ENCODE data around the gene TBC1D21. TPM values are rescaled to one million over a fixed set of nuclear protein-coding genes. Genes with fewer than 3 reads are reported as not detected.

Gene TBC1D21
- total and polyA plus RNA-seq, 10 of the 15 experiments (the other 5 are each of a cell fraction or from before 2014, with no cell fraction given), result not detected

DNA sequence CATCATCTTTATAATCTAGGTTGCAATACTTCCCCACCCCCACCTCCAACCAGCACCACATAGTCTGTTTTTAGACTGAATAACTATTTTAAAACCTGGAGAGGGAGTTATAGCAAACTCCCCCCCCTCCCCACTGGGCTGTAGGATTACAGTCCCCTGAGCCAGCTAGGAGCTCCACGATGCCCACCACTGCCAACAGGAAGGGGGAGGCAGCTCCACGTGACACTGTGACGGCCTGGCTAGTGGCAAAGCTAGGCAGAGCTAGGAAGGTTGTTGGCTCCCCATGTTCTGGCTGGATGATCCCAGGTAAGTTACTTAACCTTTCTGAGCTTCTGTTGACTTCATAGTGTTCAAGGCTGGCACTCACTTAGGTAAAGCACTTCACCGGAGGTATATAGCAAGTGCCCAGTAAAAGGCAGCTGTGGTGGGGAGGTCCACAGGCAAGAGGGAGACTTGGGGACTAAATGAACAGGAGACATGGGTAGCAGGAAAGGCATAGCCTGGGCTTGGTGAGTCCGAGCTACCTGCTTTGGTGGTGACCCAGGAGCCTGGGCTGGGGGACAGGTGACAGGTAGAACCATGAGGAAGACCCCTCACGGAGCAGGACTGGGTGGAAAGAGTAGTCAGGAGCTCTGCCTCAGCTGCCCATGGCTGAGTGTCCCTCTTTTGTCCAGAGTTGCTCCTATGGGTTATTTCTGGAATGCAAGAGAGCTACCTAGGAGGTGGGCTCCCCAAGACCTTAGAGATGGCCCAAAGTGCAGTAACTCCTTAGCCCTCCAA is 4.0 kb upstream of the TBC1D21 start:
- WGBS (ENCODE audit: insufficient coverage, insufficient replicate concordance, low lambda C conversion rate, missing lambda C conversion rate), result 8% methylated on average over 6 of the region's 6 CpGs
- RAD21 ChIA-PET (ENCODE audit: unreplicated experiment), result no interaction called here
- Histone ChIP-seq H3K4me2 (ENCODE audit: control insufficient read depth, insufficient read depth) (no peak overlapping the region), H3K27me3 (replicated peaks in 1 of 2; ENCODE audit: control insufficient read depth in 2 of 2, insufficient read depth in 2 of 2, low read length in 1 of 2) (peaks cover 3 to 5% of the 10 kb centered on the region in 2 experiments; a peak in 3 of 4 replicates), H3K4me3 (no peak overlapping the region), H2AFZ (ENCODE audit: control insufficient read depth, low read depth, low read length) (no peak overlapping the region), H3K36me3 (ENCODE audit: control insufficient read depth in 2 of 2, insufficient read depth in 2 of 2, low read length in 1 of 2) (no peaks in the 10 kb centered on the region), H3K9ac (ENCODE audit: control insufficient read depth, insufficient read depth, low read length) (no peak overlapping the region), H3K4me1 (ENCODE audit: control insufficient read depth, insufficient read depth, low read length) (no peaks in the 10 kb centered on the region), H4K20me1 (ENCODE audit: control insufficient read depth, insufficient read depth) (no peaks in the 10 kb centered on the region), H3K79me2 (ENCODE audit: control insufficient read depth, insufficient read depth, low read length) (no peaks in the 10 kb centered on the region), H3K27ac (ENCODE audit: control insufficient read depth, insufficient read depth) (no peak overlapping the region), H3K9me3 (replicated peaks; ENCODE audit: control insufficient read depth, insufficient read depth, low read length) (no peaks in the 10 kb centered on the region)
- ATAC-seq (no peak), DNase-seq (ENCODE audit: low read depth, low spot score) (no peak), FAIRE-seq (no peak)
- intact Hi-C loops (cut with micrococcal nuclease; ENCODE audit: unreplicated experiment), result no loop called here
- in situ Hi-C loops (cut with MboI), result no loop called here
- CTCF ChIA-PET, result interaction anchor here (1.6 kb wide), 1 partner anchor 54 kb away, joined by 3 read pairs; no protein-coding TSS in a partner anchor
- no peak for TF ChIP-seq MYB (IDR thresholded peaks at IDR 0.05; ENCODE audit: borderline replicate concordance, low read depth, low read length)
- TF ChIP-seq BACH1 (IDR thresholded peaks at IDR 0.05; ENCODE audit: borderline replicate concordance), result no peak
- no peak for TF ChIP-seq SREBF1 (IDR thresholded peaks at IDR 0.05; ENCODE audit: low read length)
- no peak for TF ChIP-seq SMAD1 (IDR thresholded peaks at IDR 0.05; ENCODE audit: low read depth, partially characterized antibody)
- no peak for TF ChIP-seq WRNIP1 (IDR thresholded peaks at IDR 0.05; ENCODE audit: borderline replicate concordance, low read depth, low read length)
- no peak for TF ChIP-seq NRF1 (conservative IDR thresholded peaks at IDR 0.05; ENCODE audit: low read depth, low read length)
- no peak for TF ChIP-seq ZSCAN29 (IDR thresholded peaks at IDR 0.05)
- no peak for TF ChIP-seq POLR2AphosphoS2 (IDR thresholded peaks at IDR 0.05; ENCODE audit: low read depth, low read length)
- no peak for TF ChIP-seq HDAC2 (IDR thresholded peaks at IDR 0.05)
- no peak for TF ChIP-seq RELA (IDR thresholded peaks at IDR 0.05; ENCODE audit: borderline replicate concordance, partially characterized antibody)
- TF ChIP-seq MXI1 (IDR thresholded peaks at IDR 0.05; ENCODE audit: low read depth, low read length), result no peak
- POLR2A ChIA-PET, result no interaction called here
- no TSS peak for BruUV-seq (replicated peaks)
- SMC1A ChIA-PET (ENCODE audit: uncharacterized antibody, unreplicated experiment), result interaction anchor here (1.1 kb wide), 1 partner anchor 39 kb away, joined by 3 read pairs; no protein-coding TSS in a partner anchor
